ENCODE results near the gene HTT. TPM values are rescaled to one million over a fixed set of nuclear protein-coding genes. Genes with fewer than 3 reads are reported as not detected.
A peak's percentile ranks its signal among the peaks of the same experiment; 100 is the strongest.

HTT gene
- total and polyA plus RNA-seq, 2 of the 13 experiments (the other 11 are each of a cell fraction or from before 2014, with no cell fraction given): 17.5 to 19.5 TPM

GRCh38 chr4:3239303-3239702 lies 164.8 kb downstream of the HTT start:
- 100% methylated on average over 4 of the region's 11 CpGs for WGBS (ENCODE audit: low lambda C conversion rate)
- Histone ChIP-seq H3K27me3 (ENCODE audit: control insufficient read depth in 1 of 2, insufficient read depth in 2 of 2, low read length in 2 of 2) (no peaks in the 10 kb centered on the region), H3K4me1 (ENCODE audit: insufficient read depth, low read length) (peaks cover 17% of the 10 kb centered on the region), H3K9ac (ENCODE audit: insufficient read depth, low read depth, low read length) (no peak overlapping the region), H4K20me1 (ENCODE audit: insufficient read depth, low read length) (no peaks in the 10 kb centered on the region), H3K4me3 (replicated peaks in 1 of 3; ENCODE audit: insufficient read depth in 1 of 3, low read depth in 2 of 3, low read length in 3 of 3) (no peak overlapping the region), H3K79me2 (ENCODE audit: insufficient read depth, low read length) (no peaks in the 10 kb centered on the region), H3K27ac (ENCODE audit: extremely low read length, insufficient read depth, low read length) (no peak overlapping the region), H3K9me3 (ENCODE audit: low read length) (no peaks in the 10 kb centered on the region), H2AFZ (ENCODE audit: low read length) (no peak overlapping the region), H3K36me3 (replicated peaks in 1 of 2; ENCODE audit: control insufficient read depth in 1 of 2, insufficient read depth in 2 of 2, low read length in 2 of 2) (peaks cover 21 to 47% of the 10 kb centered on the region in 2 experiments; a peak in 4 of 5 replicates), H3K4me2 (ENCODE audit: low read depth, low read length) (no peak overlapping the region)
- CTCF ChIA-PET (ENCODE audit: low intra/inter-chr PET ratio, low total read pairs): no interaction called here
- intact Hi-C loops (cut with micrococcal nuclease; ENCODE audit: unreplicated experiment): no loop called here
- no TSS peak for BruUV-seq (replicated peaks)
- FAIRE-seq (no peak), DNase-seq (ENCODE audit: low spot score) (no peak), ATAC-seq (no peak)
- POLR2A ChIA-PET: no interaction called here
- in situ Hi-C loops (cut with HindIII; ENCODE audit: extremely low pct_ligation_motif_present, low pct_unique_long_range_greater_than_20kb): no loop called here
- TF ChIP-seq GABPB1 (CRISPR knock-in tag; IDR thresholded peaks at IDR 0.05): no peak
- no peak for TF ChIP-seq NAIF1 (CRISPR knock-in tag; IDR thresholded peaks at IDR 0.05; ENCODE audit: borderline replicate concordance)
- peak; percentile 33 for TF ChIP-seq RBM22 (optimal IDR thresholded peaks at IDR 0.05; ENCODE audit: low read length)
- no peak for TF ChIP-seq PRDM4 (CRISPR knock-in tag; IDR thresholded peaks at IDR 0.05; ENCODE audit: borderline replicate concordance)
- TF ChIP-seq RXRA (CRISPR knock-in tag; IDR thresholded peaks at IDR 0.05): no peak
- no peak for TF ChIP-seq ZNF598 (CRISPR knock-in tag; IDR thresholded peaks at IDR 0.05; ENCODE audit: borderline replicate concordance)

Data from HepG2 (cell line).